ENCODE data around the gene CDKAL1.

The CDKAL1 gene

GRCh38 chr6:20918868-20919267 is 384.6 kb downstream of the CDKAL1 start:
- Histone ChIP-seq H3K27me3 (replicated peaks; ENCODE audit: insufficient read depth, low read length) (no peaks in the 10 kb centered on the region), H3K4me3 (ENCODE audit: low read length) (no peak overlapping the region), H3K27ac (ENCODE audit: low read length) (no peak overlapping the region), H3K4me2 (ENCODE audit: low read depth, low read length) (no peak overlapping the region), H3K4me1 (ENCODE audit: low read length) (no peaks in the 10 kb centered on the region), H3K9me3 (replicated peaks; ENCODE audit: insufficient read depth, low read length) (no peaks in the 10 kb centered on the region), H3K36me3 (replicated peaks; ENCODE audit: insufficient read depth, low read length) (no peaks in the 10 kb centered on the region), H4K20me1 (ENCODE audit: insufficient read depth, low read length) (no peaks in the 10 kb centered on the region), H3K9ac (ENCODE audit: low read length) (no peak overlapping the region), H3F3A (ENCODE audit: insufficient read depth, low read length) (no peaks in the 10 kb centered on the region), H3K9me2 (replicated peaks; ENCODE audit: insufficient read depth, low read length) (no peaks in the 10 kb centered on the region), H2AFZ (ENCODE audit: low read length) (no peak overlapping the region), H3K79me2 (ENCODE audit: low read length) (no peaks in the 10 kb centered on the region)
- DNase-seq = no peak
- TF ChIP-seq EZH2 (optimal IDR thresholded peaks at IDR 0.05; ENCODE audit: low read depth, low read length) (no peak), CTCF (IDR thresholded peaks at IDR 0.05; ENCODE audit: low read length) (no peak), EZH2phosphoT487 (IDR thresholded peaks at IDR 0.05; ENCODE audit: low read length) (no peak)

GRCh38 chr6:20919677-20920385 is 385.6 kb downstream of the CDKAL1 start:
- H3K4me1 ChIP-seq (ENCODE audit: low read length) = no peaks in the 10 kb centered on the region
- no peaks in the 10 kb centered on the region for H3K9me2 ChIP-seq (replicated peaks; ENCODE audit: insufficient read depth, low read length)
- no peaks in the 10 kb centered on the region for H3K79me2 ChIP-seq (ENCODE audit: low read length)
- no peaks in the 10 kb centered on the region for H3K27me3 ChIP-seq (replicated peaks; ENCODE audit: insufficient read depth, low read length)
- no peak overlapping the region for H3K9ac ChIP-seq (ENCODE audit: low read length)
- H4K20me1 ChIP-seq (ENCODE audit: insufficient read depth, low read length) = no peaks in the 10 kb centered on the region
- H3K4me3 ChIP-seq (ENCODE audit: low read length) = no peak overlapping the region
- H3K4me2 ChIP-seq (ENCODE audit: low read depth, low read length) = no peak overlapping the region
- no peaks in the 10 kb centered on the region for H3F3A ChIP-seq (ENCODE audit: insufficient read depth, low read length)
- TF ChIP-seq EZH2phosphoT487 (IDR thresholded peaks at IDR 0.05; ENCODE audit: low read length) (no peak), CTCF (IDR thresholded peaks at IDR 0.05; ENCODE audit: low read length) (no peak), EZH2 (optimal IDR thresholded peaks at IDR 0.05; ENCODE audit: low read depth, low read length) (no peak)
- no peak for DNase-seq
- no peak overlapping the region for H3K27ac ChIP-seq (ENCODE audit: low read length)
- H3K9me3 ChIP-seq (replicated peaks; ENCODE audit: insufficient read depth, low read length) = no peaks in the 10 kb centered on the region
- no peak overlapping the region for H2AFZ ChIP-seq (ENCODE audit: low read length)
- H3K36me3 ChIP-seq (replicated peaks; ENCODE audit: insufficient read depth, low read length) = no peaks in the 10 kb centered on the region

GRCh38 chr6:20921578-20921977 is 387.3 kb downstream of the CDKAL1 start:
- no peak for DNase-seq
- no peak for TF ChIP-seq EZH2 (optimal IDR thresholded peaks at IDR 0.05; ENCODE audit: low read depth, low read length)
- no peak for TF ChIP-seq EZH2phosphoT487 (IDR thresholded peaks at IDR 0.05; ENCODE audit: low read length)
- no peak for TF ChIP-seq CTCF (IDR thresholded peaks at IDR 0.05; ENCODE audit: low read length)
- Histone ChIP-seq H4K20me1 (ENCODE audit: insufficient read depth, low read length) (no peaks in the 10 kb centered on the region), H3K4me1 (ENCODE audit: low read length) (no peaks in the 10 kb centered on the region), H3K9ac (ENCODE audit: low read length) (no peak overlapping the region), H3K27me3 (replicated peaks; ENCODE audit: insufficient read depth, low read length) (no peaks in the 10 kb centered on the region), H3K27ac (ENCODE audit: low read length) (no peak overlapping the region), H3K9me2 (replicated peaks; ENCODE audit: insufficient read depth, low read length) (no peaks in the 10 kb centered on the region), H3K4me3 (ENCODE audit: low read length) (no peak overlapping the region), H3K79me2 (ENCODE audit: low read length) (no peaks in the 10 kb centered on the region), H3K36me3 (replicated peaks; ENCODE audit: insufficient read depth, low read length) (no peaks in the 10 kb centered on the region), H3K9me3 (replicated peaks; ENCODE audit: insufficient read depth, low read length) (no peaks in the 10 kb centered on the region), H2AFZ (ENCODE audit: low read length) (no peak overlapping the region), H3K4me2 (ENCODE audit: low read depth, low read length) (no peak overlapping the region), H3F3A (ENCODE audit: insufficient read depth, low read length) (no peaks in the 10 kb centered on the region)
